ENCODE measurements around the gene RCCD1. TPM values are rescaled to one million over a fixed set of nuclear protein-coding genes. Genes with fewer than 3 reads are reported as not detected.

The RCCD1 gene
- total and polyA plus RNA-seq, 9 of the 15 experiments (the other 6 are each of a cell fraction or from before 2014, with no cell fraction given), result 11.1 to 51.4 (median 24.7) TPM

DNA sequence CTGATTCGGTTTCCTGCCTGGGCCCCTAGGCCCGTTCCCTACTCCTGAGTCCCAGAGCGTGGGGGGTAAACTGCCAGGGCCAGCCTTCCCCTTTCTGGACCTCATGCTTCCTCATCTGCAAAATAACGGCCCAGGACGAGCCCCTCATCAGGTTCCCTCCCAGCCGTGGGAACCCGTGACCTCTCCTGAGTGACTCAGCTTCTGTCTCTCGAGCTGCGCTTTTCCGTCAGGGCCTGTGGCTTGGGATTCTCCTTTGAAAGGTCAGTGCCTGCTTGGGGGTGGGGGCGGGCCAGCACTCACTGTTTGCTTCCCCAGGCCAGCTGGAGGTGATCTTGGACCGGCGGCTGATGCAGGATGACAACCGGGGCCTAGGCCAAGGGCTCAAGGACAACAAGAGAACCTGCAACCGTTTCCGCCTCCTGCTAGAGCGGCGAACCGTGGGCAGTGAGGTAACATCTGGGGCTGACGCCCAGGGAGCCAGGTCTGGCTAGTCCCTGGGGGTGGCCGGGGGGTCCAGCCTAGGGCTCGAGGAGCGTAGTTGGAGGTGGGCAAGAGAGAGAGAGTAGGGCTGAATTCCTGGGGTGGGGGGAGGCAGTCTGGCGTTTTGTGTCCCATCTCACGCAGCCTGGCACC lies 38.8 kb upstream of the RCCD1 start (continued):
- TF ChIP-seq, protein P1, sequence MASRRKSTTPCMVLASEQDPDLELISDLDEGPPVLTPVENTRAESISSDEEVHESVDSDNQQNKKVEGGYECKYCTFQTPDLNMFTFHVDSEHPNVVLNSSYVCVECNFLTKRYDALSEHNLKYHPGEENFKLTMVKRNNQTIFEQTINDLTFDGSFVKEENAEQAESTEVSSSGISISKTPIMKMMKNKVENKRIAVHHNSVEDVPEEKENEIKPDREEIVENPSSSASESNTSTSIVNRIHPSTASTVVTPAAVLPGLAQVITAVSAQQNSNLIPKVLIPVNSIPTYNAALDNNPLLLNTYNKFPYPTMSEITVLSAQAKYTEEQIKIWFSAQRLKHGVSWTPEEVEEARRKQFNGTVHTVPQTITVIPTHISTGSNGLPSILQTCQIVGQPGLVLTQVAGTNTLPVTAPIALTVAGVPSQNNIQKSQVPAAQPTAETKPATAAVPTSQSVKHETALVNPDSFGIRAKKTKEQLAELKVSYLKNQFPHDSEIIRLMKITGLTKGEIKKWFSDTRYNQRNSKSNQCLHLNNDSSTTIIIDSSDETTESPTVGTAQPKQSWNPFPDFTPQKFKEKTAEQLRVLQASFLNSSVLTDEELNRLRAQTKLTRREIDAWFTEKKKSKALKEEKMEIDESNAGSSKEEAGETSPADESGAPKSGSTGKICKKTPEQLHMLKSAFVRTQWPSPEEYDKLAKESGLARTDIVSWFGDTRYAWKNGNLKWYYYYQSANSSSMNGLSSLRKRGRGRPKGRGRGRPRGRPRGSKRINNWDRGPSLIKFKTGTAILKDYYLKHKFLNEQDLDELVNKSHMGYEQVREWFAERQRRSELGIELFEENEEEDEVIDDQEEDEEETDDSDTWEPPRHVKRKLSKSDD (conservative IDR thresholded peaks at IDR 0.05; ENCODE audit: low read length), result no peak
- TF ChIP-seq RBFOX2 (IDR thresholded peaks at IDR 0.05; ENCODE audit: low read depth, low read length) (peak; percentile 70), ZNF165 (CRISPR knock-in tag; IDR thresholded peaks at IDR 0.05; ENCODE audit: borderline replicate concordance) (0 out of 2 replicates have a peak, but pooled peaks have one; percentile 31), RAD21 (CRISPR knock-in tag; conservative IDR thresholded peaks at IDR 0.05 in 1 of 2, IDR thresholded peaks at IDR 0.05 in 1 of 2) (peak; percentile 25 to 52; a peak in 2 of 4 replicates), ZNF239 (CRISPR knock-in tag; IDR thresholded peaks at IDR 0.05) (no peak), CBX3 (IDR thresholded peaks at IDR 0.05; ENCODE audit: borderline replicate concordance in 1 of 2, low read length in 2 of 2) (peak in 1 of 2 experiments; percentile 34; a peak in 1 of 3 replicates), NCOR1 (IDR thresholded peaks at IDR 0.05) (peak; percentile 31; the same call in 1 of the 2 replicates), TAL1 (IDR thresholded peaks at IDR 0.05) (0 out of 2 replicates have a peak, but pooled peaks have one; percentile 7), MAFG (tag; conservative IDR thresholded peaks at IDR 0.05) (peak; percentile 81), KAT7 (CRISPR knock-in tag; IDR thresholded peaks at IDR 0.05; ENCODE audit: borderline replicate concordance) (peak; percentile 34; the same call in 1 of the 2 replicates), MBD2 (IDR thresholded peaks at IDR 0.05; ENCODE audit: borderline replicate concordance, low read depth) (no peak), ZNF696 (CRISPR knock-in tag; conservative IDR thresholded peaks at IDR 0.05) (no peak), NFIC (IDR thresholded peaks at IDR 0.05) (peak; percentile 29; the same call in 1 of the 2 replicates)
- TF ChIP-seq, protein P2, sequence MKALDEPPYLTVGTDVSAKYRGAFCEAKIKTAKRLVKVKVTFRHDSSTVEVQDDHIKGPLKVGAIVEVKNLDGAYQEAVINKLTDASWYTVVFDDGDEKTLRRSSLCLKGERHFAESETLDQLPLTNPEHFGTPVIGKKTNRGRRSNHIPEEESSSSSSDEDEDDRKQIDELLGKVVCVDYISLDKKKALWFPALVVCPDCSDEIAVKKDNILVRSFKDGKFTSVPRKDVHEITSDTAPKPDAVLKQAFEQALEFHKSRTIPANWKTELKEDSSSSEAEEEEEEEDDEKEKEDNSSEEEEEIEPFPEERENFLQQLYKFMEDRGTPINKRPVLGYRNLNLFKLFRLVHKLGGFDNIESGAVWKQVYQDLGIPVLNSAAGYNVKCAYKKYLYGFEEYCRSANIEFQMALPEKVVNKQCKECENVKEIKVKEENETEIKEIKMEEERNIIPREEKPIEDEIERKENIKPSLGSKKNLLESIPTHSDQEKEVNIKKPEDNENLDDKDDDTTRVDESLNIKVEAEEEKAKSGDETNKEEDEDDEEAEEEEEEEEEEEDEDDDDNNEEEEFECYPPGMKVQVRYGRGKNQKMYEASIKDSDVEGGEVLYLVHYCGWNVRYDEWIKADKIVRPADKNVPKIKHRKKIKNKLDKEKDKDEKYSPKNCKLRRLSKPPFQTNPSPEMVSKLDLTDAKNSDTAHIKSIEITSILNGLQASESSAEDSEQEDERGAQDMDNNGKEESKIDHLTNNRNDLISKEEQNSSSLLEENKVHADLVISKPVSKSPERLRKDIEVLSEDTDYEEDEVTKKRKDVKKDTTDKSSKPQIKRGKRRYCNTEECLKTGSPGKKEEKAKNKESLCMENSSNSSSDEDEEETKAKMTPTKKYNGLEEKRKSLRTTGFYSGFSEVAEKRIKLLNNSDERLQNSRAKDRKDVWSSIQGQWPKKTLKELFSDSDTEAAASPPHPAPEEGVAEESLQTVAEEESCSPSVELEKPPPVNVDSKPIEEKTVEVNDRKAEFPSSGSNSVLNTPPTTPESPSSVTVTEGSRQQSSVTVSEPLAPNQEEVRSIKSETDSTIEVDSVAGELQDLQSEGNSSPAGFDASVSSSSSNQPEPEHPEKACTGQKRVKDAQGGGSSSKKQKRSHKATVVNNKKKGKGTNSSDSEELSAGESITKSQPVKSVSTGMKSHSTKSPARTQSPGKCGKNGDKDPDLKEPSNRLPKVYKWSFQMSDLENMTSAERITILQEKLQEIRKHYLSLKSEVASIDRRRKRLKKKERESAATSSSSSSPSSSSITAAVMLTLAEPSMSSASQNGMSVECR (CRISPR knock-in tag; IDR thresholded peaks at IDR 0.05), result peak; percentile 81
- TF ChIP-seq, protein P3, sequence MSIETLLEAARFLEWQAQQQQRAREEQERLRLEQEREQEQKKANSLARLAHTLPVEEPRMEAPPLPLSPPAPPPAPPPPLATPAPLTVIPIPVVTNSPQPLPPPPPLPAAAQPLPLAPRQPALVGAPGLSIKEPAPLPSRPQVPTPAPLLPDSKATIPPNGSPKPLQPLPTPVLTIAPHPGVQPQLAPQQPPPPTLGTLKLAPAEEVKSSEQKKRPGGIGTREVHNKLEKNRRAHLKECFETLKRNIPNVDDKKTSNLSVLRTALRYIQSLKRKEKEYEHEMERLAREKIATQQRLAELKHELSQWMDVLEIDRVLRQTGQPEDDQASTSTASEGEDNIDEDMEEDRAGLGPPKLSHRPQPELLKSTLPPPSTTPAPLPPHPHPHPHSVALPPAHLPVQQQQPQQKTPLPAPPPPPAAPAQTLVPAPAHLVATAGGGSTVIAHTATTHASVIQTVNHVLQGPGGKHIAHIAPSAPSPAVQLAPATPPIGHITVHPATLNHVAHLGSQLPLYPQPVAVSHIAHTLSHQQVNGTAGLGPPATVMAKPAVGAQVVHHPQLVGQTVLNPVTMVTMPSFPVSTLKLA (conservative IDR thresholded peaks at IDR 0.05), result peak in 1 of 2 experiments; percentile 73; a peak in 3 of 4 replicates
- TF ChIP-seq, protein P4, sequence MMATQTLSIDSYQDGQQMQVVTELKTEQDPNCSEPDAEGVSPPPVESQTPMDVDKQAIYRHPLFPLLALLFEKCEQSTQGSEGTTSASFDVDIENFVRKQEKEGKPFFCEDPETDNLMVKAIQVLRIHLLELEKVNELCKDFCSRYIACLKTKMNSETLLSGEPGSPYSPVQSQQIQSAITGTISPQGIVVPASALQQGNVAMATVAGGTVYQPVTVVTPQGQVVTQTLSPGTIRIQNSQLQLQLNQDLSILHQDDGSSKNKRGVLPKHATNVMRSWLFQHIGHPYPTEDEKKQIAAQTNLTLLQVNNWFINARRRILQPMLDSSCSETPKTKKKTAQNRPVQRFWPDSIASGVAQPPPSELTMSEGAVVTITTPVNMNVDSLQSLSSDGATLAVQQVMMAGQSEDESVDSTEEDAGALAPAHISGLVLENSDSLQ (IDR thresholded peaks at IDR 0.05), result peak; percentile 59

Data from K562 (cell line).